Measurements from ENCODE around the gene GLIS1.

Gene GLIS1

DNA sequence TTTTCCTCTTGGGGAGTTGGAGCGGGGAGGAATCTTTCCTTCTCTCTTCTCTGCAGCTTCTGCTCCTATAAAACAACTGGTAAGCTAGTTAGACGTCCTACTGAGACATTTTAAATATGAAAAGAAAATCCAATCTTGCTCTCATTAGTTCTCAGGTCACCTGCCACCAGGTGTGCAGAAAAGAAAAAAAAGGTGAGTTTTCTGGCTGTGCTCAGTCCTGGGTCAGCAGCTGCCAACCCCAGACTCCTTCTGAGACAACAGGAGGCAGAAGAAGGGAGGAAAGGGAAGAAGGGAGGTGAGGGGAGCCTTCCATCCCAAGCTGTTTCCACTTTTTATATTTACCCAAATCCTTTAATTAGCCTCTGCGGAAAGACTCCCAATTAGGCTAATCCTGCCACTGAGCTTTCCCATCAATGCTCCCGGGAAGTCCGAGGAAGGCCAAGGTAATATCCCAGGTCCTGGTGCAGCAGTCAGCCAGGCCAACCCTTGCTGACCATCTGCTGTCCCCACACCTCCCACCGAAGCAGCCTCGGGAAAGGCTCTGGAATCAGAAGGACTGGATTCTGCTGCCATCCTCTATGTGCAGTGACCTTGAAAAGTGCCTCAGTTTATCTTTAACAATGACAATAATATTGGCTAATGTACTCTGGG is 33.4 kb downstream of the GLIS1 start:
- TF ChIP-seq, protein P1, sequence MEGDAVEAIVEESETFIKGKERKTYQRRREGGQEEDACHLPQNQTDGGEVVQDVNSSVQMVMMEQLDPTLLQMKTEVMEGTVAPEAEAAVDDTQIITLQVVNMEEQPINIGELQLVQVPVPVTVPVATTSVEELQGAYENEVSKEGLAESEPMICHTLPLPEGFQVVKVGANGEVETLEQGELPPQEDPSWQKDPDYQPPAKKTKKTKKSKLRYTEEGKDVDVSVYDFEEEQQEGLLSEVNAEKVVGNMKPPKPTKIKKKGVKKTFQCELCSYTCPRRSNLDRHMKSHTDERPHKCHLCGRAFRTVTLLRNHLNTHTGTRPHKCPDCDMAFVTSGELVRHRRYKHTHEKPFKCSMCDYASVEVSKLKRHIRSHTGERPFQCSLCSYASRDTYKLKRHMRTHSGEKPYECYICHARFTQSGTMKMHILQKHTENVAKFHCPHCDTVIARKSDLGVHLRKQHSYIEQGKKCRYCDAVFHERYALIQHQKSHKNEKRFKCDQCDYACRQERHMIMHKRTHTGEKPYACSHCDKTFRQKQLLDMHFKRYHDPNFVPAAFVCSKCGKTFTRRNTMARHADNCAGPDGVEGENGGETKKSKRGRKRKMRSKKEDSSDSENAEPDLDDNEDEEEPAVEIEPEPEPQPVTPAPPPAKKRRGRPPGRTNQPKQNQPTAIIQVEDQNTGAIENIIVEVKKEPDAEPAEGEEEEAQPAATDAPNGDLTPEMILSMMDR (IDR thresholded peaks at IDR 0.05; ENCODE audit: low read depth, low read length, missing control alignments), result no peak
- no peak for DNase-seq
- Histone ChIP-seq H3K27ac (no peak overlapping the region), H3K36me3 (replicated peaks) (peaks cover 3% of the 10 kb centered on the region), H3K4me3 (ENCODE audit: low read depth, low read length) (no peak overlapping the region), H3K27me3 (replicated peaks) (no peaks in the 10 kb centered on the region)
- in situ Hi-C loops (cut with HindIII; ENCODE audit: low pct_ligation_motif_present, low sequenced_read_pairs), result no loop called here

DNA sequence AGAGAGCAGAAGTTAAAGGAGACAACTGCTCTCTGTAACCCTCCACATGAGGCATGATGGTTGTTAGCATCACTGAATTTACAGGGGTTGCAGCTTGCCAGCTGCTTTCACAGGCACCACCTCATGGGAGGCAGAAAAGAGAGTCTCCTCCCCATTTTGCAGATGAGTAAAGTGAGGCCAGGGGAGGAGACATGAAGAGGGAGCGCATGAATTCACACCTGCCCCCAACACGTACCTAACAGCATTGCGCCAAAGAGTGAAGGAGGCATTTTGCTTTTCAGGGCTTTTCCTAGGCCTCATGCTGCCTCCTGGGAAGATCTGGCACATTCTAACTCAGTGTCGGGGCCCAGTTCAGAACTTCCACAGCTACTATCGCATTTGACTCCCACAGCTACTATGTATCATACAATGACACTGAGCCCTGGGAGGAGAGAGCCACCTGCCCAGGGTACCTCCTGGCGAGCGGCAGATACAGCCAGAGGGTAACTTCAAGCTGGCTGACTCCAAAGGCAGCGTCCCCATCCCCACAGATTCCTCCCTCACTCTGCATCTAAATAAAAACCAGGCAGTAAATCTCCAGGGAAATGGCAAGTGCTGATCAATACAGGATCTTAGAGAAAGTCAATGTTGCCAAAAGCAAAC is 34.0 kb downstream of the GLIS1 start:
- DNase-seq, result no peak
- no peaks in the 10 kb centered on the region for H3K27me3 ChIP-seq (replicated peaks)
- no peak overlapping the region for H3K4me3 ChIP-seq (ENCODE audit: low read depth, low read length)
- in situ Hi-C loops (cut with HindIII; ENCODE audit: low pct_ligation_motif_present, low sequenced_read_pairs), result no loop called here
- H3K27ac ChIP-seq, result no peak overlapping the region
- TF ChIP-seq, protein P1 (IDR thresholded peaks at IDR 0.05; ENCODE audit: low read depth, low read length, missing control alignments), result no peak
- peaks cover 3% of the 10 kb centered on the region for H3K36me3 ChIP-seq (replicated peaks)

DNA sequence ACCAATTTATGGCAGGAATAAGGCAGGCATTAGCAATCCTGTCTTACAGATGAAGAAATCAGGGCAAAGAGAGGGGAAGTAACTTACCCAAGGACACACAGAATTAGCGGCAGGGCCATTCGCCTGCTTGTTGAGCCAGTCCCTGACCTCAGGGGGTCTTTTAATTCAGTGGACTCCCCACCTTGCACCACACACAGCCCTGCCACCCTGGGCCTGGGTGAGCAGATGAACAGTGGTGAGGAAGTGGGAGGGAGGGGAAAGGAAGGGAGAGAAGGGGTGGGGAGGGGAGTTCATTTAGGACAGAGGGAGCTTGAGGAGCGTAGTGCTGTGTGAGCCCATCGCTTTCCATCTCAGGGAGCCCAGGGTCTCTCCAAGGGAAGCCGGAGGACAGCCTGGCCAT is 34.7 kb downstream of the GLIS1 start:
- no peaks in the 10 kb centered on the region for H3K27me3 ChIP-seq (replicated peaks)
- in situ Hi-C loops (cut with HindIII; ENCODE audit: low pct_ligation_motif_present, low sequenced_read_pairs), result no loop called here
- no peak overlapping the region for H3K27ac ChIP-seq
- H3K4me3 ChIP-seq (ENCODE audit: low read depth, low read length), result no peak overlapping the region
- DNase-seq, result no peak
- TF ChIP-seq, protein P1 (IDR thresholded peaks at IDR 0.05; ENCODE audit: low read depth, low read length, missing control alignments), result no peak
- peaks cover 3% of the 10 kb centered on the region for H3K36me3 ChIP-seq (replicated peaks)

DNA sequence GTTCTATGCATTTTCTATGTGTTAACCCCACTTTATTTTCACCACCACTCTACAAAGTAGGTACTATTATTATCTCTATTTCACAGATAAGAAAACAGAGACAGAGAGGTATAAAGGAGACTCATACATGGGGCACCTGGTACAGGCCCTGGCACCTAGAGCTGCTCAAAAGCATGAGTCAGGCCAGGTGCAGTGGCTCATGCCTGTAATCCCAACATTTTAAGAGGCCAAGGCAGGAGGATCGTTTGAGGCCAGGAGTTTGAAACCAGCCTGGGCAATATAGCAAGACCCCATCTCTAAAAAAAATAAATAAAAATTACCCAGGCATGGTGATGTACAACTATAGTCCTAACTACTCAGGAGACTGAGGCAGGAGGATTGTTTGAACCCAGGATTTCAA is 35.8 kb downstream of the GLIS1 start:
- Histone ChIP-seq H3K36me3 (replicated peaks) (peaks cover 3% of the 10 kb centered on the region), H3K27me3 (replicated peaks) (no peaks in the 10 kb centered on the region), H3K4me3 (ENCODE audit: low read depth, low read length) (no peak overlapping the region), H3K27ac (no peak overlapping the region)
- DNase-seq, result no peak
- in situ Hi-C loops (cut with HindIII; ENCODE audit: low pct_ligation_motif_present, low sequenced_read_pairs), result no loop called here
- TF ChIP-seq, protein P1 (IDR thresholded peaks at IDR 0.05; ENCODE audit: low read depth, low read length, missing control alignments), result no peak

DNA sequence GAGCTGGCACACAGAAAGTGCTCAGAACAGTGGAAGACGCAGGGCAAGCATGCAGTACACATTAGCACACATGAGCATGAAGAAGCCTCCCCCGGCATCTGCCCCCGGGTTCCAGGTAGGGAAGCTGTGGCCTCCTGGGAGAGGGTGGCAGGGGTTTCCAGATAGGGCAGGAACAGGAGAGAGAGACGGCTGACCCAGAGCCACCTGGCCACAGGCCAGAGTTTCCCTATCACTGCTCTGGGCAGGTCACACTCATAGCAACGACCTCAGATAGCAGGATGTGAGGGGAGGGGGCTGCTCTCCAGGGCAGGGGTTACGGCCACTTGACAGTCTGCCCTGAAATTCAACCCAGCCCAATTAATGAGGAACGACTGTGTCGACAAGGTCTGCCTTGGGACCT is 36.6 kb downstream of the GLIS1 start:
- Histone ChIP-seq H3K36me3 (replicated peaks) (peaks cover 3% of the 10 kb centered on the region), H3K4me3 (ENCODE audit: low read depth, low read length) (no peak overlapping the region), H3K27ac (no peak overlapping the region), H3K27me3 (replicated peaks) (no peaks in the 10 kb centered on the region)
- no peak for DNase-seq
- in situ Hi-C loops (cut with HindIII; ENCODE audit: low pct_ligation_motif_present, low sequenced_read_pairs), result no loop called here
- TF ChIP-seq, protein P1 (IDR thresholded peaks at IDR 0.05; ENCODE audit: low read depth, low read length, missing control alignments), result no peak
